GM19438 (cell line): ENCODE results near the gene TREM1.
"Not testable (repeated sequence)": the region's sequence is repeated elsewhere in the genome, so short reads cannot be mapped to it uniquely, and the experiment has no call there.

Source experiments
- ATAC-seq: cut with Tn5 transposase; IDR thresholded peaks from one replicate; pipeline ENCODE4 v1.9.1; 2021; ENCODE audit warnings: low read depth; ENCODE audit not compliant: unreplicated experiment

TREM1 gene

GRCh38 chr6:41298785-41299502 is 12.5 kb upstream of the TREM1 start:
- no peak for ATAC-seq

DNA sequence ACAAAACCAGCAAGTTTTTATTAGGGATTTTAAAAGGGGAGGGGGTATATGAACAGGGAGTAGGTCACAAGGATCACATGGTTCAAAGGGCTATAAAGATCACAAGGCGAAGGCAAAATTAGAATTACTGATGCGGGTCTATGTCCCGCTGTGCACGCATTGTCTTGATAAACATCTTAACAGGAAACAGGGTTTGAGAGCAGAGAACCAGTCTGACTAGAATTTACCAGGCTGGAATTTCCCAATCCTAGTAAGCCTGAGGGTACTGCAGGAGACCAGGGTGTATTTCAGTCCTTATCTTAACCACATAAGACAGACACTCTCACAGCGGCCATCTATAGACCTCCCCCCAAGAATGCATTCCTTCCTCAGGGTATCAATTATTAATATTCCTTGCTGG is 10.8 kb upstream of the TREM1 start:
- not testable (repeated sequence) for ATAC-seq

GRCh38 chr6:41294214-41294872 is 7.9 kb upstream of the TREM1 start:
- ATAC-seq, result no peak

GRCh38 chr6:41291717-41292116 is 5.2 kb upstream of the TREM1 start:
- ATAC-seq, result no peak

DNA sequence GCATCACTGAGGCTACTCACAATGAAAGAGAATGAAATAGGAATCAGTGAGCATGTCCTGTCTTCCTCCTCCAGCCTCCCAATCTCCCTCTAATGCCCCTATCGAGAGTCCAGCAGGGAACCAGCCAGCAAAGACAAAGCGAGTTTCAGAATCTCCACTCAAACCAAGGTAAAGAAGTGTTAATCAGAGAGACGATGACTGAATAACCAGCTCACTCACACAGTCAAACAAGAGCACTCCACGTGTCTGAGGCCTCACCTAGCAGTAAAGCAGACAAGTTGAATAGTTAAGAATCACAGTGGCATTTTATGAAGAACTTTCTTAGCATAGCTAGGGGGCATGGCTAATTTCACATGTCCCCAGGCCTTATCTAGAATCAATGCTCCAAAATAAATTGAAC is 3.3 kb upstream of the TREM1 start:
- no peak for ATAC-seq

DNA sequence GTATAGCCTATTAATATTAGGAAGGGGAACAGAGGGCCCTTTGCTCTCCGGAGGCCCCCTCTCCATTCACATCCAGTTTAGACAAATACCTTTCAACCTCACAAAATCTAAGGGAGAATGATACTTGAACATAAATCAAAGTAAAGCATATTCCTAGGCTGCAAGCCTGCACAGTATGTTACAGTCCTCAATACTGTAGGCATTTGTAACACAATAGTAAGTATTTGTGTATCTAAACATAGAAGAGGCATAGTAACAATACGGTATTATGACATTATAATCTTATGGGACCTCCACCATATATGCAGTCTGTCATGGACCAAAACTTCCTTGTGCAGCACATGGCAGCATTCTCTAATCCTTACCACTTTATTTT is 2.3 kb upstream of the TREM1 start:
- ATAC-seq, result no peak

DNA sequence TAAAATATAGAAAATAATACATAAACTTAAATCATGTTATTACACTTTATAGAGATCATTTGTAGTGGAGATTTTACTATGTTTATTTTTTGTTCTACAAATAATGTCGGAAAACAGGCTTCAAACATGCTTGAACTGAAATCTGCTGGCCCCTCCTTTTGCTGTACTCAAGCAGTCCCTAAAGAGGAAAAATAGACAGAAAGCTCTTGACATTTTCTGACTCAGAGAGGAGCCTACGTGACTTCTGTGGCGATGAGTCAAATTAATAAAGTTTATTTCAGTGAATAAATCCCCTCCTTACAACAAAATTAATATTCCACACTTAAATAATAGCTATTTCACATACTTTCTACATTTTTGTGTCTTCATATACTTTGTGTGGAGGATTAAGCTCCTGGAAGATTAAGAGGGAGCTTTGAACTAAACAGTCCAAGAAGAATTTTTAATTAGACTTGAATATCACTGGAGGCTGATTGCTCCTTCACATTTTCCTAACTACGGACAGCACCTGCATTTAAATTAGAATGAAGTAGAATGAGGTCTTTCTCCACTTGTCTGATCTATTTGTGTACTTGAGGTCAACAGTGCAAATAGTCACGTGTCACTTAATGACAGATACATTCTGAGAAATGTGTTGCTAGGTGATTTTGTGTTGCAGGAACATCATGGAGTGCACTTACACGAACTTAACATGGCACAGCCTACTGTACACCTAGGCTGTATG is 1.7 kb upstream of the TREM1 start:
- ATAC-seq, result no peak

- ATAC-seq, result no peak
These were observed 1.8 kb downstream of the TREM1 start for GRCh38 chr6:41284726-41285125.

DNA sequence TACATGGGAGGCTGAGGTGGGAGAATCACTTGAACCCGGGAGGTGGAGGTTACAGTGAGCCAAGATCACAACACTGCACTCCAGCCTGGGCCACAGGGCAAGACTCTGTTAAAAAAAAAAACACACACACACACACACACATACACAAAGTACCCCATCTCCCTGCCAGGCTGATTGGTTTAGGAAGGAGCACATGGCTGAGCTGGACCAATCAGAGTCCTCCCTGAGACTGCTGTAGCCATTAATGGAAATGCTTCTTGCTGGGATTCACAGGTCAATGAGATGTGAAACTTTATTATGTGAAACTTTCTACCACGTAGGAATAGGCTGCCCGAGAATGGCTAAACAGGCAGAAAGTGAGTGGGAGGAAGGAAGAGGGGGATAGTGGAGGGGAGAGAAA is 2.9 kb downstream of the TREM1 start:
- ATAC-seq, result no peak

DNA sequence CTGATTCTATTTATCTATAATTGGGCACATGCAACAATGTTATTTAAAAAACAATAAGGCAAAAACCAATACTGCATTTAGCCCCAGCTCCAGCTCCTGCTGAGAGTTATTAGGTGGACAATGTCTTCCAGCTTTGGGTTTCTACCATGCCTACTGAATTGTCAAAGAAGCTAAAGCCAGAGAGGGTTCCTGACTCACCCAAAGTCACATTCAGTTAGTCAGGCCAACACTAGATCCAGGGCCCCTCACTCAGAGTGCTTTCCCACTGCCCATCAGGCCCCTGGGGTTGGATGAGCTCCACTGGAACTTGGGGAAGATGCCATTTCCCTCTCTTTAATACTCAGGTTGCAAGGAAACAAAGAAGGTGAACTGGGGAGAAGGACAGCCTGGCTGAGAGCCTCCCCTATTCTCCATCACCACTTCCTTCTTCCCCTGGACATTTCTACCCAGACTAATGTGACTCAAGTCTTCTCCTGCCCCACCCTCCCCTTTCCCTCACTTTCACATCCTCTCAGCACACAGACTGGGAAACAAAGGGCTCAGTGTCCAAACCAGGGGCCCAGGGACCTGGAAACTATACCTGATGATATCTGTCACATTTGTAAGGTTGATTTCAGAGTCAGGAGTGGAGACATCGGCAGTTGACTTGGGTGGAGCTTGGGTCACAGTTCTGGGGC is 6.0 kb downstream of the TREM1 start:
- ATAC-seq, result no peak

GRCh38 chr6:41278699-41279405 is 7.6 kb downstream of the TREM1 start:
- no peak for ATAC-seq

GRCh38 chr6:41277605-41278004 is 8.9 kb downstream of the TREM1 start:
- no peak for ATAC-seq

DNA sequence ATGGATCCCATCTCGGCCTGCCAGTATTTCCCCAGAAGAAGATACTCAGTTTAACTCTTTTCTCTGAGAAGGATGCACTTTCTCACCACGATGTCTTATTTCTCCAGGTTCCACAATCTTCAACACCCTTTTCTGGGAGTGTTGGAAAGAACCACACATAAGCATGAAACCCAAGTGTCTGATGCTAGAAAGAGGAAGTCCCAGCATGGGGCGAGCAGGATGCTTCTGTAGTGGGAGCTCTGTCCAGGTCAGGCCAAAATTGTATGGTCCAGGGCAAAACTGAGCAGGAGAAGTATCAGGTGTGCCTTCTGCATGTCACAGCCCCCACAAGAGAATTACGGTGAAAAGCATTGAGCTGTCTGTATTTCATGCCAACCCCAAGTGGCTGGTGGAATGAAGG is 11.0 kb downstream of the TREM1 start:
- no peak for ATAC-seq

- ATAC-seq, result no peak
These were observed 12.2 kb downstream of the TREM1 start for GRCh38 chr6:41274256-41274655.

- ATAC-seq, result no peak
These were observed 12.8 kb downstream of the TREM1 start for GRCh38 chr6:41273714-41274113.

GRCh38 chr6:41272591-41273240 is 13.8 kb downstream of the TREM1 start:
- no peak for ATAC-seq

GRCh38 chr6:41271901-41272395 is 14.5 kb downstream of the TREM1 start:
- no peak for ATAC-seq

DNA sequence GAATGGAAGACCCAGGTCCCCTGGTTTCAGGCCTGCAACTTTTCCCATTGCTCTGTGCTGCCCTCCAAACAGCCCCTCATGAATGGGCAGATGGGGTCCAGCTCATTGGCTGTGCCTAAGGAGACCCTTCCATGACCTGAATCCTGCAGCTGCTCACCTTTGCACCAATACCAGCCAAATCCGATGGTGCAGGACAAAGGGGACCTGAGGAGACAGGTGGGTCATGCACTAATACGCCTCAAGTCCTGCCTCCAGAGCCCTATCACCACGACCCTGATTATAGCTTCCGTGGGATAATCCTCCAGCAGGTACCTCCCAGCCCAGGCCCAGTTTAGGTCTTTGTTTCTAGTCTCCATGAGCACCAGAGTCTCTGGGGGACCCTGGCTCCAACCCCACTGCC is 16.8 kb downstream of the TREM1 start:
- ATAC-seq, result no peak

- no peak for ATAC-seq
These were observed 17.3 kb downstream of the TREM1 start for GRCh38 chr6:41269166-41269565.

- ATAC-seq, result no peak
These were observed 18.0 kb downstream of the TREM1 start for GRCh38 chr6:41268478-41268877.
